HEK293T (cell line): ENCODE measurements around the gene AGBL4.

Source experiments
- BHLHE40 ChIP-seq: fragments of 450-650 bp; IDR thresholded peaks from 2 replicates; pipeline ENCODE4 v1.6.1; 2016; ENCODE audit warnings: mild to moderate bottlenecking, moderate library complexity, borderline replicate concordance
- CTBP1 ChIP-seq: fragments of 450-650 bp; IDR thresholded peaks from 2 replicates; pipeline ENCODE4 v1.6.1; 2016; ENCODE audit warnings: borderline replicate concordance
- FOXM1 ChIP-seq: fragments of 450-650 bp; IDR thresholded peaks from 2 replicates; pipeline ENCODE4 v1.6.1; 2017; ENCODE audit warnings: mild to moderate bottlenecking, borderline replicate concordance
- NFRKB ChIP-seq: fragments of 450-650 bp; IDR thresholded peaks from 2 replicates; pipeline ENCODE4 v1.6.1; 2016; ENCODE audit warnings: mild to moderate bottlenecking, moderate library complexity
- SUZ12 ChIP-seq: fragments of 450-650 bp; IDR thresholded peaks from 2 replicates; pipeline ENCODE4 v1.6.1; 2016; ENCODE audit warnings: mild to moderate bottlenecking
- TARDBP ChIP-seq: fragments of 450-650 bp; IDR thresholded peaks from 2 replicates; pipeline ENCODE4 v1.6.1; 2016
- ZNF384 ChIP-seq: fragments of 450-650 bp; IDR thresholded peaks from 2 replicates; pipeline ENCODE4 v1.6.1; 2016

DNA sequence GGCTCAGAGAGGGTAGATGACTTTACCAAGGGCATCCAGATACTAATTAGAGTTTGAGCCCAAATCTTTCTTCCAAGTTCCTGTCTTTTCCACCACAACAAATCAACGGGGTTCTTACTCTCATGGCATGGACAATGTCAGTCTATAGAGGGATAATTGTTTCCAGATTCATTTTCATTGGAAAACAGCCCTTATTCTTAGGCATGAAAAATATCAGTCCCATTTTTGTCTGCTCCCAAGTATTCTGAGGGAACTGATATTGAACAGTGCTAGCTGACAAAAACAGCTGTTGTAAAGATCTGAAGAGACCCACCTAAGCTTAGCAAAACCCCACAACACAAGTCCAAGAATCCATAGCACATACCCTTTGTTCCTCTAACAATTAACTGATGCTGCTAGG, 898.0 kb downstream of the AGBL4 start:
- TF ChIP-seq ZNF384 (no peak), TARDBP (no peak), NFRKB (no peak), FOXM1 (no peak), SUZ12 (no peak), BHLHE40 (no peak), CTBP1 (no peak)
